Esophagus muscularis mucosa (tissue), 4 donors: ENCODE measurements around the gene MB.

Experiments
- CTCF ChIP-seq, 3 experiments: fragments of 200-600 bp in 2 of 3; fragments of 450-650 bp in 1 of 3; sonication (generic) in 2 of 3; IDR thresholded peaks; one replicate each; pipeline ENCODE4 v1.5.1; 2017 to 2019; ENCODE audit warnings: antibody characterized with exemption in 3 of 3, mild to moderate bottlenecking in 2 of 3, moderate library complexity in 1 of 3
- EP300 ChIP-seq: sonication (generic); formaldehyde crosslinking; IDR thresholded peaks from one replicate; pipeline ENCODE4 v1.6.1; 2017; ENCODE audit warnings: antibody characterized with exemption
- POLR2A ChIP-seq: fragments of 450-650 bp; IDR thresholded peaks from one replicate; pipeline ENCODE4 v1.6.1; 2017; ENCODE audit warnings: antibody characterized with exemption, moderate library complexity, mild to moderate bottlenecking, low read depth
- POLR2AphosphoS5 ChIP-seq, 2 donors: sonication (generic); formaldehyde crosslinking; IDR thresholded peaks; one replicate each; pipeline ENCODE4 v1.6.1; 2017; ENCODE audit warnings: antibody characterized with exemption in 2 of 2

DNA sequence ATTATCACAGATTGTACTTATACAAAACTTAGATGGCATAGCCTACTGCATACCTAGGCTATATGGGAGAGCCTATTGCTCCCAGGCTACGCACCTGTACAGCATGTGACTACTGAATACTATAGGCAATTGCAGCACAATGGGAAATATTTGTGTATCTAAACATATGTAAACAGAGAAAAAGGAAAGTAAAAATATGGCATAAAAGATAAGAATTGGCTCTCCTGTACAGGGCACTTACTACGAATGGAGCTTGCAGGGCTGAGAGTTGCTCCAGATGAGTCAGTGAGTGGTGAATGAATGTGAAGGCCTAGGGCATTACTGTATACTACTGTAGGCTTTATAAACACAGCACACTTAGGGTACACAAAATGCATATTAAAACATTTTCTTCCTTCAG is 44.3 kb upstream of the MB start:
- TF ChIP-seq EP300 (no peak), POLR2AphosphoS5 (IDR thresholded peaks at IDR 0.05) (no peak), CTCF (IDR thresholded peaks at IDR 0.05) (no peak), POLR2A (no peak)
